HG02759 (cell line): ENCODE measurements around the gene PRR22.
A peak's percentile ranks its signal among the peaks of the same experiment; 100 is the strongest.

Experiments used
- ATAC-seq: cut with Tn5 transposase; IDR thresholded peaks from one replicate; pipeline ENCODE4 v1.9.1; 2021; ENCODE audit warnings: mild to moderate bottlenecking, moderate library complexity; ENCODE audit not compliant: unreplicated experiment

Gene PRR22

GRCh38 chr19:5784581-5785147, at the start of gene PRR22:
Gene PRR22 (minus strand): TSS chr19:5784746. CDS start chr19:5784660, 86 bp downstream.
- ATAC-seq, result no peak

GRCh38 chr19:5832527-5833216, 48.1 kb upstream of the PRR22 start:
- no peak for ATAC-seq

- ATAC-seq, result no peak
These were observed 47.5 kb upstream of the PRR22 start for GRCh38 chr19:5832061-5832460.

- no peak for ATAC-seq
These were observed 46.6 kb upstream of the PRR22 start for GRCh38 chr19:5831159-5831558.

GRCh38 chr19:5829567-5830310, 45.2 kb upstream of the PRR22 start:
- ATAC-seq, result no peak

- ATAC-seq, result no peak
These were observed 44.4 kb upstream of the PRR22 start for GRCh38 chr19:5828661-5829566.

GRCh38 chr19:5827891-5828660, 43.5 kb upstream of the PRR22 start:
- ATAC-seq, result peak; percentile 78

GRCh38 chr19:5827342-5827890, 42.9 kb upstream of the PRR22 start:
- ATAC-seq, result no peak

GRCh38 chr19:5826531-5827341, 42.2 kb upstream of the PRR22 start:
- ATAC-seq, result no peak

- no peak for ATAC-seq
These were observed 40.6 kb upstream of the PRR22 start for GRCh38 chr19:5825178-5825577.

GRCh38 chr19:5824751-5825150, 40.2 kb upstream of the PRR22 start:
- ATAC-seq, result no peak

GRCh38 chr19:5823579-5824281, 39.2 kb upstream of the PRR22 start:
- no peak for ATAC-seq

- no peak for ATAC-seq
These were observed 37.8 kb upstream of the PRR22 start for GRCh38 chr19:5822181-5822844.

GRCh38 chr19:5821521-5822180, 37.1 kb upstream of the PRR22 start:
- no peak for ATAC-seq

- ATAC-seq, result no peak
These were observed 36.2 kb upstream of the PRR22 start for GRCh38 chr19:5820785-5821184.

- ATAC-seq, result no peak
These were observed 34.0 kb upstream of the PRR22 start for GRCh38 chr19:5818594-5818993.

GRCh38 chr19:5817218-5817617, 32.7 kb upstream of the PRR22 start:
- ATAC-seq, result no peak

- no peak for ATAC-seq
These were observed 30.3 kb upstream of the PRR22 start for GRCh38 chr19:5814852-5815246.
